T-cell (primary cell): ENCODE results near the gene LMTK3. TPM values are rescaled to one million over a fixed set of nuclear protein-coding genes. Genes with fewer than 3 reads are reported as not detected.

Experiments used
- ATAC-seq, 4 experiments: fragments of 200-7000 bp in 3 of 4; fragments of 150-1000 bp in 1 of 4; cut with Tn5 transposase; replicated peaks in 1 of 4; 1 replicate in 3 of 4; 2 replicates in 1 of 4; pipeline ENCODE4 v1.10.0; 2021; ENCODE audit warnings: moderate library complexity in 3 of 4, mild to moderate bottlenecking in 2 of 4, moderate number of reproducible peaks in 1 of 4
- CTCF ChIA-PET, 2 donors: fragments of 300-600 bp; sonication (Branson Sonifier 250); formaldehyde crosslinking; loops; one replicate each; lab custom pipeline; 2022; ENCODE audit warnings: antibody characterized with exemption in 2 of 2; lab: Charles Lee
- POLR2A ChIA-PET, 2 donors: fragments of 300-600 bp; sonication (Branson Sonifier 250); formaldehyde crosslinking; loops; one replicate each; lab custom pipeline; 2022; ENCODE audit warnings: antibody characterized with exemption in 2 of 2; lab: Charles Lee
- DNase-seq, 35 experiments: peaks; one replicate each; pipeline versions ENCODE4 v3.0.0 to v3.0.0-alpha.2; 2013 to 2023
- H3K27ac ChIP-seq: one replicate; pipeline ENCODE4 v1.5.1; 2013; ENCODE audit warnings: low read length
- H3K27me3 ChIP-seq, 2 experiments: replicated peaks in 1 of 2; 1 replicate in 1 of 2; 2 replicates in 1 of 2; pipeline versions ENCODE4 v1.6.1 to v1.7.0; 2013; ENCODE audit warnings: low read length in 1 of 2, mixed read lengths in 1 of 2; ENCODE audit not compliant: control insufficient read depth in 2 of 2, insufficient read depth in 2 of 2; ENCODE audit errors: extremely low read depth in 1 of 2
- H3K36me3 ChIP-seq, 2 donors: 1 replicate in 1 of 2; 2 replicates in 1 of 2; pipeline versions ENCODE4 v1.6.1 to v1.7.0; 2013; ENCODE audit warnings: low read length in 1 of 2; ENCODE audit not compliant: control insufficient read depth in 2 of 2, insufficient read depth in 1 of 2; ENCODE audit errors: extremely low read depth in 1 of 2
- H3K4me1 ChIP-seq, 2 experiments: 1 replicate in 1 of 2; 2 replicates in 1 of 2; pipeline versions ENCODE4 v1.6.1 to v1.7.0; 2013; ENCODE audit warnings: low read length in 2 of 2, mixed read lengths in 1 of 2; ENCODE audit not compliant: insufficient read depth in 2 of 2, control insufficient read depth in 1 of 2; ENCODE audit errors: extremely low read depth in 1 of 2
- H3K4me3 ChIP-seq, 2 donors: 1 replicate in 1 of 2; 2 replicates in 1 of 2; pipeline versions ENCODE4 v1.5.1 to v1.7.0; 2013; ENCODE audit warnings: mild to moderate bottlenecking in 2 of 2, low read length in 1 of 2, moderate library complexity in 1 of 2; ENCODE audit not compliant: control insufficient read depth in 1 of 2; ENCODE audit errors: extremely low read depth in 1 of 2
- H3K9me3 ChIP-seq: 2 replicates; pipeline ENCODE4 v1.7.0; 2013
- H3K27ac Mint-ChIP-seq, 2 donors: one replicate each; pipeline ENCODE4 v1.8.0; 2020 to 2021; ENCODE audit warnings: mild to moderate bottlenecking in 2 of 2, mixed read lengths in 2 of 2
- H3K27me3 Mint-ChIP-seq, 2 donors: one replicate each; pipeline ENCODE4 v1.8.0; 2021 to 2022; ENCODE audit warnings: mixed read lengths in 2 of 2
- H3K36me3 Mint-ChIP-seq: one replicate; pipeline ENCODE4 v1.8.0; 2021; ENCODE audit warnings: mixed read lengths
- H3K4me1 Mint-ChIP-seq, 3 donors: one replicate each; pipeline ENCODE4 v1.8.0; 2020 to 2022; ENCODE audit warnings: mixed read lengths in 3 of 3, mild to moderate bottlenecking in 1 of 3
- H3K4me3 Mint-ChIP-seq, 3 donors: one replicate each; pipeline ENCODE4 v1.8.0; 2020 to 2022; ENCODE audit warnings: mild to moderate bottlenecking in 3 of 3, mixed read lengths in 3 of 3, moderate library complexity in 3 of 3
- H3K9me3 Mint-ChIP-seq, 3 donors: one replicate each; pipeline ENCODE4 v1.8.0; 2020 to 2022; ENCODE audit warnings: mixed read lengths in 3 of 3
- WGBS: methylation state at CpG from one replicate; pipeline ENCODE4 v1.1.5; 2013; ENCODE audit warnings: missing lambda C conversion rate; ENCODE audit not compliant: insufficient coverage; 5-methylcytosine and 5-hydroxymethylcytosine counted together
- total RNA-seq, 35 experiments: library from RNA in 6 of 35; stranded (reverse) in 6 of 35; fragments of 120-200 nt in 1 of 35; gene quantifications; one replicate each; pipeline versions ENCODE4 v1.2.1 to v1.2.4 and lab custom pipeline; 2013 to 2026

The LMTK3 gene
- total RNA-seq, 5 donors from 2014 or later (not counting 1 experiment from before 2014, with no cell fraction given): 17.5 to 28.2 (median 23.5) TPM

- Mint-ChIP-seq H3K36me3 (peaks cover 15% of the 10 kb centered on the region), H3K4me1 (peaks cover 14 to 28% (median 18%) of the 10 kb centered on the region in 3 donors), H3K4me3 (no peak overlapping the region), H3K27me3 (no peaks in the 10 kb centered on the region), H3K27ac (peak overlapping the region in 1 of 2 donors; percentile 39), H3K9me3 (no peaks in the 10 kb centered on the region)
- ATAC-seq: no peak
- peaks cover 4 to 33% of the 10 kb centered on the region in 2 experiments for H3K4me1 ChIP-seq
- no peak overlapping the region for H3K27ac ChIP-seq
- no peaks in the 10 kb centered on the region for H3K27me3 ChIP-seq
- H3K36me3 ChIP-seq: peaks cover 22 to 56% of the 10 kb centered on the region in 2 donors
- no peak for DNase-seq
- ChIA-PET CTCF (no interaction called here), POLR2A (no interaction called here)
- WGBS: 100% methylated on average over 3 of the region's 10 CpGs
- no peaks in the 10 kb centered on the region for H3K9me3 ChIP-seq
- no peak overlapping the region for H3K4me3 ChIP-seq
These were observed 34.5 kb downstream of the LMTK3 start for GRCh38 chr19:48477067-48477685.

GRCh38 chr19:48476176-48476575 is 35.5 kb downstream of the LMTK3 start:
- POLR2A ChIA-PET: no interaction called here

GRCh38 chr19:48475369-48476068 is 36.1 kb downstream of the LMTK3 start:
- Histone ChIP-seq H3K27ac (no peak overlapping the region), H3K4me3 (no peak overlapping the region), H3K4me1 (peaks cover 0 to 20% of the 10 kb centered on the region in 2 experiments), H3K36me3 (peaks cover 28 to 71% of the 10 kb centered on the region in 2 donors), H3K27me3 (no peaks in the 10 kb centered on the region), H3K9me3 (no peaks in the 10 kb centered on the region)
- ChIA-PET POLR2A (no interaction called here), CTCF (no interaction called here)
- H3K9me3 Mint-ChIP-seq: no peaks in the 10 kb centered on the region
- ATAC-seq: no peak
- H3K27ac Mint-ChIP-seq: no peak overlapping the region
- H3K4me1 Mint-ChIP-seq: peaks cover 11 to 24% (median 12%) of the 10 kb centered on the region in 3 donors
- H3K36me3 Mint-ChIP-seq: peaks cover 22% of the 10 kb centered on the region
- H3K27me3 Mint-ChIP-seq: no peaks in the 10 kb centered on the region
- H3K4me3 Mint-ChIP-seq: no peak overlapping the region
- DNase-seq: no peak
- 81% methylated on average over 15 of the region's 17 CpGs for WGBS

More at GRCh38 chr19:48476176-48476575, 35.5 kb downstream of the LMTK3 start:
- Mint-ChIP-seq H3K4me3 (no peak overlapping the region), H3K27me3 (no peaks in the 10 kb centered on the region), H3K36me3 (peaks cover 19% of the 10 kb centered on the region), H3K4me1 (peaks cover 12 to 25% (median 12%) of the 10 kb centered on the region in 3 donors), H3K27ac (peak overlapping the region in 1 of 2 donors; percentile 32), H3K9me3 (no peaks in the 10 kb centered on the region)
- H3K27me3 ChIP-seq: no peaks in the 10 kb centered on the region
- CTCF ChIA-PET: no interaction called here
- peaks cover 28 to 65% of the 10 kb centered on the region in 2 donors for H3K36me3 ChIP-seq
- H3K9me3 ChIP-seq: no peaks in the 10 kb centered on the region
- DNase-seq: no peak
- no peak for ATAC-seq
- peaks cover 4 to 25% of the 10 kb centered on the region in 2 experiments for H3K4me1 ChIP-seq
- no peak overlapping the region for H3K4me3 ChIP-seq
- no peak overlapping the region for H3K27ac ChIP-seq
- 93% methylated on average over 4 of the region's 9 CpGs for WGBS

- H3K9me3 Mint-ChIP-seq: no peaks in the 10 kb centered on the region
- WGBS: 93% methylated on average over 16 of the region's 16 CpGs
- POLR2A ChIA-PET: no interaction called here
- no peak overlapping the region for H3K27ac ChIP-seq
- H3K36me3 Mint-ChIP-seq: peaks cover 22% of the 10 kb centered on the region
- peaks cover 0 to 21% of the 10 kb centered on the region in 2 experiments for H3K4me1 ChIP-seq
- H3K27me3 ChIP-seq: no peaks in the 10 kb centered on the region
- H3K9me3 ChIP-seq: no peaks in the 10 kb centered on the region
- H3K4me1 Mint-ChIP-seq: peaks cover 11 to 24% (median 17%) of the 10 kb centered on the region in 3 donors
- H3K27ac Mint-ChIP-seq: peak overlapping the region in 1 of 2 donors; percentile 39
- no peaks in the 10 kb centered on the region for H3K27me3 Mint-ChIP-seq
- CTCF ChIA-PET: no interaction called here
- H3K4me3 Mint-ChIP-seq: no peak overlapping the region
- no peak overlapping the region for H3K4me3 ChIP-seq
- DNase-seq (no peak), ATAC-seq (no peak)
- peaks cover 28 to 68% of the 10 kb centered on the region in 2 donors for H3K36me3 ChIP-seq
These were observed 37.5 kb downstream of the LMTK3 start for GRCh38 chr19:48474084-48474592.

- CTCF ChIA-PET: no interaction called here
- WGBS: 94% methylated on average over 8 of the region's 14 CpGs
- Histone ChIP-seq H3K9me3 (no peaks in the 10 kb centered on the region), H3K27ac (no peak overlapping the region), H3K36me3 (peaks cover 27 to 65% of the 10 kb centered on the region in 2 donors), H3K27me3 (no peaks in the 10 kb centered on the region), H3K4me3 (no peak overlapping the region), H3K4me1 (peaks cover 0 to 25% of the 10 kb centered on the region in 2 experiments)
- no peaks in the 10 kb centered on the region for H3K27me3 Mint-ChIP-seq
- H3K27ac Mint-ChIP-seq: no peak overlapping the region
- peaks cover 22% of the 10 kb centered on the region for H3K36me3 Mint-ChIP-seq
- H3K9me3 Mint-ChIP-seq: no peaks in the 10 kb centered on the region
- DNase-seq (no peak), ATAC-seq (no peak)
- POLR2A ChIA-PET: no interaction called here
- H3K4me1 Mint-ChIP-seq: peaks cover 14 to 30% (median 20%) of the 10 kb centered on the region in 3 donors
- no peak overlapping the region for H3K4me3 Mint-ChIP-seq
These were observed 38.3 kb downstream of the LMTK3 start for GRCh38 chr19:48473161-48473966.

- Mint-ChIP-seq H3K27me3 (no peaks in the 10 kb centered on the region), H3K4me3 (no peak overlapping the region), H3K9me3 (no peaks in the 10 kb centered on the region), H3K36me3 (peaks cover 22% of the 10 kb centered on the region), H3K4me1 (peaks cover 22 to 32% (median 24%) of the 10 kb centered on the region in 3 donors), H3K27ac (no peak overlapping the region)
- no peaks in the 10 kb centered on the region for H3K9me3 ChIP-seq
- no peak for ATAC-seq
- DNase-seq: no peak
- peaks cover 0 to 2% of the 10 kb centered on the region in 2 experiments for H3K27me3 ChIP-seq
- H3K36me3 ChIP-seq: peaks cover 17 to 57% of the 10 kb centered on the region in 2 donors
- H3K4me3 ChIP-seq: no peak overlapping the region
- ChIA-PET POLR2A (no interaction called here), CTCF (no interaction called here)
- peaks cover 0 to 30% of the 10 kb centered on the region in 2 experiments for H3K4me1 ChIP-seq
- H3K27ac ChIP-seq: no peak overlapping the region
- WGBS: 94% methylated on average over 4 of the region's 4 CpGs
These were observed 39.8 kb downstream of the LMTK3 start for GRCh38 chr19:48471836-48472235.
